ENCODE measurements around the gene CILP2.

Gene CILP2

DNA sequence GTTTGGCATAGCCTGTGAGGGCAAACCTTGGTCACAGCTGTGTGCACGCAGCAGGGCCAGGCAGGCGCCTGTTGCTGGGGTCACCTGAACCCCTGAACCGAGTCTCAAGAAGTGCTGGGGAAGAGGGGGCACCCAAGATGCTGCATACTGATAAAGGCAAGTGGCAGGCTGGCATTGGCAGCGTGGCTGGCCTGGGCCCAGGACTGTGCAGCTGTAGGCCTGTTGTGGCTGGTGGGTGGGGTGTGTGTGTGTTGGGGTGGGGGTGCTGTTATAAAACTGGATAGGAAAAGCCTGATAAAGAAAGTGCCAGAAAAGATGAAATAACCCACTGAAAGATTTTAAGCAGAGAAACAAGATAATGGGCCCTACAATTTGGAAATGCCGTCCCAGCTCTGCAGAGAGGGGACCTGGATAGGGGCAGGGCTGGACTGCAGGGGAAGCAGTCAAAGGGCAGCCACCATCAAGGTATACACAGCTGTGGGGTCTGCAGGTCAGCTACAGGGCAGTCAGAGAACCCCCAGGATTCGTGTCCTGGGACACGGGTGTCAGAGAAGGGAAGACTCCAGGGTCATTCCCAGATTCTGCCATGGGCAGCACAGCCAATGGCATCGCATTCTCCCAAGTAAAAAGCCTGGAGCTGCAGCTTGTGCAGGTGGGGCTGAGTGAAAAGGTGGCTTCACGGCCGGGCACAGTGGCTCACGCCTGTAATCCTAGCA is 33.2 kb downstream of the CILP2 start:
- no peak for DNase-seq

DNA sequence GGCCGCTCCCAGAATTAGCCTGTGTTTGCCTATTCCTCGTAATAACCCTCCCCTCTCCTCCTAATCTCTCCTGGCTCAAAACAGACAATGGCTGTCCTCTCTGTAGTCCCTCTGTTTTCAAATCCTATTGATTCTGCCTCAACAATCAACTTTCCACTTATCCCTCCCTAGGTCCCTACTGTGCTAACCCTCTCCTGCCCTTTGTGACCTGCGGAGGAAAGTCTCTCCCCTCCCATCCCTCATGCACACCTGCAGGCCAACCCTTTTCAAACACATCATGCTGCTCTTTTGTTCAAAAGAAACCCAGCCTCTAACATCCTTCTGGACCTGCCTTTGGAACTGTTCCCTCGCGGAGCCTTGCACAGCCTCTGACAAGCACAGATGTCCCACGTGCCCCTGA is 37.3 kb downstream of the CILP2 start:
- DNase-seq, result no peak

DNA sequence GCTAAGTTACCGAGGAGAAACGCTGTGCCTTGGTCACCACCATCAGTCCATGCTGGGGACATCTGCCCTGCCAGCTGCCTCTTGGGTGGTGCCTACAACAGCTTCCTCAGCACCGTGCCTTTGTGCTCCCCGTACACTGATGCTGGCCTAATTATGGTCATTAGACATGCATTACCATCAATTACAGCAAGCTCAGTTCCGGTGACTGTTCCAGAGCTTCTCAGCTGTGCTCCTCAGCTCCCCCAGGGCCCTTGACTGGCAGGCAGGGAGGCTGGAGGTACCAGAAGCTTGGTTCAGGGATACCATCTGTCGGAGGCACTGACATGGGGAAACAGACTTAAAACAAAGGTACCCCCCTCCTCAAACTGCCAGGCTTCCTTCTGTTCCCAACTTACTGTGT is 40.2 kb downstream of the CILP2 start:
- DNase-seq, result no peak

DNA sequence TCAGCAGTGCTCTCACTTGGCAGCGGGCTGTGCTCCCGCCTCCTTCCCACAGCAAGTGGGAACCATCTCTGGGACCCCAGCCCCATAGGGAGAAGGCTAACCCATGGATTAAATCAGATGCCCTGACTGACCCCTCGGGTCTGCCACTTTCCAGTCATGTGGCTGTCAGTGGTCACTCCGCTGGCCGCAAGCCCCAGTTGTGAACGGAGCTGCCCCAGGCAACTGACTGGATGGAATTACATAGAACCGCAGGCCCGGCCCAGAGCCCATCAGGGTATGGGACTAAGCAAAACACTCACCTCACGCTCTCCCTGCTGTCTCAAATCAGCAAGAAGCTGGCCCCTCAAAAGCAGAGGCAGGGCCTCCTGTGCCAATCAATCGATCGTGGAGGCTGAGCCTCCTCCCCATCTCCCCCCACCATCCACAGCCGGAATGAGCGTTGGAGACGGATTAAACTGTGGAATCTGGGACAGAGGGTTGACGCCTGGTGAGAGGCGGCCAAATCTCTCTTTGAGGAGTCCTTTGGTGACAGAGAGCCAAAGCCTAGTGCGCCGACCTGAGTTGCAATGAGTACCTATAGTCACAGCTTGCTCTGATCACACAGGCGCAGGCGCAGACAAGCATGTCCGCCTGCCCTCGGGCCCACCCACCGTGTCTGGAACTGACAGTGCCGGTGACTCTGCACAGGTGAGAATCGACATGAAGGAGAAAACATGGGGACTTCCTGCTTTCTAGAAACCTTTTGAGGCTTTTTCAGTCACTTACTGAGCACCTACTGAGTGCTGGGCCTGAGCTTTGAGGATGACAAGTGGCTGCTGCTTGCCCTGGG is 41.7 kb downstream of the CILP2 start:
- no peak for DNase-seq

DNA sequence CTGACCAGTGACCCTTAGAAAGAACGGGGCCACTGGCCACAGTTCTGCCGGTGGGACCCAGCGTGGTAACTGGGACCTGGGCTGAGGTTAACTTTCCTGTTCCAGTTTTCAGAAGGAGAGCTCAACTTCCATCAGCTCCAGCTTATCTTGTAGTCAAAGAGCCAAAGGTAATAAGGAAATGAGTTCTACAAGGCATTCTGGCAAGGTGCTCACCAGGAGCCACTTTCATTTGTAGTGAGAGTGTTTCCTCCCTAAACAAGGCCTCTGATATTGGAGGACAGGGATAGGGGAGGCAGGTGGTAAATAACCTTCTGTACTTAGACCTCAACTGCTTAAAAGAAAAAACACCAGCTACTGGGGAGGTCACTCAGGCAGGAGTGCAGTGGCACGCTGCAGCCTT is 42.4 kb downstream of the CILP2 start:
- DNase-seq, result no peak

DNA sequence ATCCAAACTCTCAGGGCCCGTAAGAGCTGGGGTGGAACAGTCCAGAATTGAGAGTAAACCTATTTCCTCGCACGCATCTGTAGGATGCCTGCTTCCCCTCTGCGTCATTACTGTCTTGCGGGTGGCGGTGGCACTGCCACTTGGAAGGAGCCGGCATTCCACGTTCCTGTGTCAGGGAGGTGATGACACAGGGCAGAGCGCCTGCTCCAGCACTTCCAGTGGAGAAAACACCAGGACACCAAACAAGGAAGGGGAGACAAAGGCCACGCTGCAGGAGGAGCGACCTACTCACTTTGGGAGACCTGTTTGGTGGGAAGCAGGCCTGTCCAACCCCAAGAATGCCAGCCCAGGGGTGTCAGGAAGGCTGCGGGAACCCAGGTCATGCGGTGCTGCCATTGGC is 43.3 kb downstream of the CILP2 start:
- no peak for DNase-seq

DNA sequence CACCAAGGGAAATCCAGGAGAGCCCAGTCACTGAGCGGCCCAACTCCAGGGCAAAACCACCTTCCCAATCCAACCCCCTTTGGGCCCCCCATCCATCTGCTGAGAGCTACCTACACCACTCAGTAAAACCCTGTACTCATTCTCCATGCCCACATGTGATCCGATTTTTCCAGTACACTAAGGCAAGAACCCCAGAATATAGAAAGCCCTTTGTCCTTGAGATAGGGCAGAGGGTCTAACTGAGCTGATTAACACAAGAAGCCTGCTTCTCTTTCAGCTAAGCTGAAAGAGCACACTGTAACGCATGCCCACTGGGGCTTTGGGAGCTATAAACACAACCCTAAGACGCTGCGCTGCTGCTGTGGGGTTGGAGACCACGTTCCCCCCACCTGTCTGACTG is 44.4 kb downstream of the CILP2 start:
- no peak for DNase-seq

DNA sequence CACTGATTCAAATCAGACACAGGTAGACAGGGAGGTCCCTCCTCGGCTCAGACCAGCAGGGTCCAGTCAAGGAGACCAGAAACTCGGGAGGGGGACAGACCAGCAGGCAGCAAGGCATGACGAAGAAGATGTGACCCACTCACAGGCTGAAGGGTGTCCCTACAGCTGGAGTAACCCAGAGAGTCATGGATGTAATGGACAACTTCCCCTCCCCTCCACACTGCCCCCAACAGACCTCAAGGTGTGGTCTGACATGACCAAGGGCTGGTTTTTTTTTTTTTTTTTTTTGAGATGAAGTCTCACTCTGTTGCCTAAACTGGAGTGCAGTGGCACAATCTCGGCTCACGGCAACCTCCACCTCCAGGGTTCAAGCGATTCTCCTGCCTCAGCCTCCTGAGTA is 46.3 kb downstream of the CILP2 start:
- no peak for DNase-seq

DNA sequence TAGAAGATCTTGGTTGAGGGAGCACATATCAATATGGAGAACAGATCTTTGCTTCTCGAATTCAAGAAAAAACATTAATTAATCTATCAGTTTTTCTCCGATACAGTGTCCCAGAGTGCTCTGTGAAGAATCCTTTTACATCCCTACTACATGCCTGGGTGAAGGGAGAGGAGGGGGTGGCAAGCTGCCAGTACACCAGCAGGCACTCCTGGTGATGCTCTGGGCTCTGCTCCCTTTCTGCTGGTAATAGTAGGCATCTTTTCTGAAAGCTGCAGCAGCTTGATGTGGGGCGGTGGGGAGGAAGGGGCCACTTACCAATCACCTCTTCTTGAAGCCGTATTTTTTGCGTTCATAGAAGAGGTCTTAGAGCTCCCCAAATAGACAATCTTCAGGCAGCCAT is 49.7 kb downstream of the CILP2 start:
- DNase-seq, result no peak

DNA sequence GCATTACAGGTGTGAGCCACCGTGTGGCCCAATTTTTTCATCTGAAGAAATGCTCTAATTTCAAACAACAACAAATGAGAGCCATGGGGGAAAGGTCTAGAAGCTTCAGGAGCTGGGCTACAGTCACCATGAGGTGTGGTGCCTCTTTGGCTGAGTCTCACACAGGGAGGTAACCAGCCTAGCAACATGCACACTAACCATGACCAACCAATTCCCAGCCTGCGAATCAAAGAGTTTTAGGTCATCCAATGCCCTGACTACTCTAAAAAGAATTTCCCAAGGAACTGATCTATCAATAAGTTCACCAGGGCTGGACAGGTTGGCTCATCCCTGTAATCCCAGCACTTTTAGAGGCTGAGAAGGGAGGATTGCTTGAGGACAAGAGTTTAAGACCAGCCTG is 50.5 kb downstream of the CILP2 start:
- DNase-seq, result no peak

DNA sequence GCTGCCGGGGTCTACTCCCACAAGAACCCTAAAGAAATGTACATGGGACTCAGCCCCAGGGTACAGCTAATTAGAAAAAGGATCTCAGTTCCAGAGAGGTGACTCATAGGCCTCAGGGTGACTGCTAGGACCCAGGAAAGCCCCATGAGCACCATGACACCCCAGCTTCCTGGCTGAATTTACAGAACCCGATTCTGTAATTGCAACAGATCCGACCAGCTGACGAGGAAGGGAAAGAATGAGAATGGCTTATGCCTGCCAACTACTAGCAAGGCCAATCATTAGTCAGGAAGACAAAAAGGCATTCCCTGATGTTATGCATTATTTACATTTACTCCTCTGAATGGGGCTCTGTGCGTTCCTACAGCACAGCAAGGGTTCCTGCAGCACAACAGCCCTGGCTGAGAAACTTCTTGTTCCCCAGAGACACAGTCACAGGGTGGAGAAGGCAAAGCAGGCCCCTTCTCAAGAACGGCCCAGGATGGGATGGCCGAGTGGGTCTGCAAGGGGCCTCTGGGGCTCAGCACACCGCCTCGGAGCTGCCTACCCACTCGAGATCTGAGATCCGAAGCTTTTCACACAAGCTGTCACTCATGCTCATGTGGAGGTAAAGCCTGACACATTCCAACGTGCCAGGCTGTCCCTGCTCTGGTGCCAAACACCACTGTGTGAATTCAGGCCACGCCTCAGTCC is 53.2 kb downstream of the CILP2 start:
- DNase-seq, result peak in 1 of 2 experiments; percentile 3

DNA sequence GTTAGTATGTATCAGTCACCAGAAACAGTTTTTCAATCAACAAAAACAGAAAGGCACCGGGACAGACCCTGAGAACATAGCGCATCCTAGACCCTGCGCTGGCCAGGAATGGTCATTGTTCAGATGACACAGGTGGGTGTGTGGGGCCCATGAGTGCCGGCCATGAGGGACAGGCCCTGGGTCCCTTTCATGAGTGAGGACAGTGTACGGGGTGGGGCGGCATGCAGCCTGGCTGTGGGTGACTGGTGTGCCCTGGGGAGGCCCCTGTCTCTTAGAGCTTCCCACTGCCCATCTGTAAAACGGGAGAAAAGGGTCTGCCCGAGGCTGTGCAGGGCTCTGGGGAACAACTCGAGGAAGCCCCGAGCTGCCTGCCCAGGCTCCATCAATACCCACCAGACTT is 54.6 kb downstream of the CILP2 start:
- DNase-seq, result no peak

DNA sequence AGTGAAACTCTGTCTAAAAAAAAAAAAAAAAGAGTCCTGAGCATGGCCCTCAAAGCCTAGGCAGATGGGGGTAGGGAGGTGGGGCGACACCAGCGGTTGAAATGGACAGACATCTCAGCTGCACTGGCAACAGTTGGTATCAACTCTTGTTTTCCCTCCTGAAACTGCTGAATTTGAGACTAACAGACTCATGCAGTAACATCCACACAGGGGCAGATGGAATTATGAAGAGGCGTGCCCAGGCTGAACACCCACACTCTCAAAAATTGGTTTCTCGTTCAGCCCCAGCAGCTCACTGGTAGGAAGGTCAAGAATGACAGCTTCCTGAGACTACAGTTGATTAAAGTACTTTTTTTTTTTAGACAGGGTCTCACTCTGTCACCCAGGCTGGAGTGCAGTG is 56.3 kb downstream of the CILP2 start:
- no peak for DNase-seq

DNA sequence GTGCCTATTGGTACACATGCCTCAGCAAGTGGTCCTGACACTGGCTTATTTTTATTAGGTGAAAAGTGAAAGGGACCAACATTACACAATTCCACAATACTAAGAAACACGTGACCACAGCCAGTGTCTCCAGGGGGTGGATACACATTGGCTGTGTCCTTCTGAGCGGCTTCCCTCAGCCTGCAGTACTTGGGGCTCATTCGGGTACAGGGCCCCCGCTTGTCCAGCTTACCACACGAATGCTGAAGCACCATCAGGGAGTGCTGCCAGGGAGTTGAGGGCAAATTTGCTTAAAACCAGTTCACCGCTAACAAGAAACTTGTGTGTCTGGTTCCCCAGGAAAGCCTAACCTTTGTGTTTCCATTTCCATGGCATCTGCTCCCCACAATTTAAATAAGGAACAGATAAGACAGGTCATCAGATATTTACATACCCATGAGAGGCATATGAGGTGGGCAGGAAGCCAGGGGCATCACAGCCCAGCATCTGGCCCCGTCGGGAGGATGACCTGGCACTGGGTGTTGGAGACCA is 57.2 kb downstream of the CILP2 start:
- DNase-seq, result peak; percentile 68 to 71

All from NCI-H526 (cell line).